K562 (cell line): ENCODE data around the gene ING2. TPM values are rescaled to one million over a fixed set of nuclear protein-coding genes. Genes with fewer than 3 reads are reported as not detected.
A peak's percentile ranks its signal among the peaks of the same experiment; 100 is the strongest.

ENCODE experiments used
- ATF2 ChIP-seq: sonication (generic); formaldehyde crosslinking; IDR thresholded peaks from 2 replicates; pipeline ENCODE4 v1.8.1; 2022; ENCODE audit warnings: missing genetic modification reagents
- BDP1 ChIP-seq: IDR thresholded peaks from 3 replicates; pipeline ENCODE4 v1.6.1; 2011; ENCODE audit not compliant: insufficient read length, insufficient read depth
- BRD4 ChIP-seq: fragments of 200-600 bp; sonication (generic); IDR thresholded peaks from 2 replicates; pipeline ENCODE4 v1.6.1; 2017; ENCODE audit warnings: inconsistent platforms
- CBFB ChIP-seq: sonication (generic); formaldehyde crosslinking; IDR thresholded peaks from 2 replicates; pipeline ENCODE4 v1.4.0; 2020; ENCODE audit warnings: mild to moderate bottlenecking, missing genetic modification reagents
- HMG20A ChIP-seq: fragments of 450-650 bp; formaldehyde crosslinking; conservative IDR thresholded peaks from 2 replicates; pipeline ENCODE4 v1.4.0; 2020; ENCODE audit warnings: mild to moderate bottlenecking, mixed read lengths
- NR0B1 ChIP-seq: fragments of 450-650 bp; IDR thresholded peaks from one replicate; pipeline ENCODE4 v1.6.1; 2018; ENCODE audit warnings: mild to moderate bottlenecking, moderate library complexity; ENCODE audit not compliant: partially characterized antibody
- NR2C1 ChIP-seq, 2 experiments: fragments of 450-650 bp; IDR thresholded peaks; 2 replicates each; pipeline ENCODE4 v1.6.1; 2017; ENCODE audit warnings: mild to moderate bottlenecking in 2 of 2, antibody characterized with exemption in 1 of 2, inconsistent platforms in 1 of 2, missing compliant biosample characterization in 1 of 2, missing genetic modification characterization in 1 of 2
- PBX2 ChIP-seq, 2 experiments: IDR thresholded peaks in 1 of 2; conservative IDR thresholded peaks in 1 of 2; 2 replicates each; pipeline ENCODE4 v1.6.1; 2016; ENCODE audit warnings: low read depth in 2 of 2, mild to moderate bottlenecking in 1 of 2, missing compliant biosample characterization in 1 of 2, missing genetic modification characterization in 1 of 2, moderate library complexity in 1 of 2
- PPARD ChIP-seq: fragments of 250-450 bp; sonication (Bioruptor Pico); IDR thresholded peaks from 2 replicates; pipeline ENCODE4 v1.8.0; 2022; ENCODE audit warnings: inconsistent platforms, mild to moderate bottlenecking, moderate library complexity
- RBFOX2 ChIP-seq: fragments of 200-400 bp; formaldehyde crosslinking; IDR thresholded peaks from 2 replicates; pipeline ENCODE4 v1.6.1; 2017; ENCODE audit warnings: low read depth, mild to moderate bottlenecking, low read length, moderate library complexity
- TCF7L2 ChIP-seq: fragments of 150-350 bp; IDR thresholded peaks from 2 replicates; pipeline ENCODE4 v1.6.1; 2016; ENCODE audit warnings: low read depth, mild to moderate bottlenecking, low read length, moderate library complexity
- THRAP3 ChIP-seq: fragments of 450-650 bp; IDR thresholded peaks from 2 replicates; pipeline ENCODE4 v1.6.1; 2016; ENCODE audit warnings: mild to moderate bottlenecking, inconsistent platforms, borderline replicate concordance
- ZNF134 ChIP-seq: fragments of 250-450 bp; sonication (Bioruptor Pico); conservative IDR thresholded peaks from 2 replicates; pipeline ENCODE4 v1.4.0; 2020
- ZNF23 ChIP-seq: fragments of 250-450 bp; sonication (Bioruptor Pico); IDR thresholded peaks from 2 replicates; pipeline ENCODE4 v1.4.0; 2020; ENCODE audit warnings: mild to moderate bottlenecking
- ZNF253 ChIP-seq: fragments of 250-450 bp; sonication (Bioruptor Pico); conservative IDR thresholded peaks from 2 replicates; pipeline ENCODE4 v1.6.1; 2021; ENCODE audit warnings: mild to moderate bottlenecking
- ZNF311 ChIP-seq: fragments of 250-450 bp; sonication (Bioruptor Pico); IDR thresholded peaks from 2 replicates; pipeline ENCODE4 v1.4.0; 2020; ENCODE audit warnings: mild to moderate bottlenecking, moderate library complexity
- ZNF655 ChIP-seq: fragments of 250-450 bp; sonication (Bioruptor Pico); IDR thresholded peaks from 2 replicates; pipeline ENCODE4 v1.5.0; 2021
- ZNF780A ChIP-seq: fragments of 250-450 bp; sonication (Bioruptor Pico); IDR thresholded peaks from 2 replicates; pipeline ENCODE4 v1.5.0; 2021; ENCODE audit warnings: mild to moderate bottlenecking
- polyA plus RNA-seq, 8 experiments: library from polyadenylated mRNA; depleted of rRNA in 4 of 8; stranded (reverse) in 5 of 8; unstranded in 3 of 8; fragments of >200 nt; fragmentation: Nextera tagmentation in 2 of 8; fragmentation: Illumina TruSeq in 1 of 8; extraction: Ambion mirVana in 2 of 8; extraction: Trizol in 1 of 8; gene quantifications; 2 replicates each; pipeline versions ENCODE4 v1.2.1 to v1.2.3, GENCODE V29; 2011 to 2014; ENCODE audit warnings: inconsistent platforms in 1 of 8, missing spikeins in 1 of 8
- total RNA-seq, 7 experiments: library from RNA; depleted of rRNA in 6 of 7; stranded (reverse); fragments of >200 nt in 6 of 7; fragmentation: Illumina TruSeq in 2 of 7; extraction: Trizol in 2 of 7; gene quantifications; 2 replicates each; pipeline versions ENCODE4 v1.2.1 to v1.2.3, GENCODE V29; 2011 to 2021; ENCODE audit warnings: low replicate concordance in 1 of 7

Gene ING2
- total and polyA plus RNA-seq, 9 of the 15 experiments (the other 6 are each of a cell fraction or from before 2014, with no cell fraction given), result 2.9 to 21.4 (median 12.4) TPM

- TF ChIP-seq BDP1, result no peak
- no peak for TF ChIP-seq PBX2 (CRISPR knock-in tag; IDR thresholded peaks at IDR 0.05; ENCODE audit: low read depth)
- no peak for TF ChIP-seq PBX2 (tag; conservative IDR thresholded peaks at IDR 0.05; ENCODE audit: low read depth)
- peak; percentile 93 for TF ChIP-seq RBFOX2
- TF ChIP-seq ZNF134 (CRISPR knock-in tag), result no peak
- no peak for TF ChIP-seq NR2C1 (IDR thresholded peaks at IDR 0.05)
- TF ChIP-seq NR2C1 (tag; IDR thresholded peaks at IDR 0.05), result no peak
- TF ChIP-seq THRAP3, result no peak
- no peak for TF ChIP-seq ZNF253 (CRISPR knock-in tag)
- no peak for TF ChIP-seq HMG20A (CRISPR knock-in tag)
- TF ChIP-seq ZNF655 (CRISPR knock-in tag), result no peak
- 0 out of 2 replicates have a peak, but pooled peaks have one; percentile 16 for TF ChIP-seq ATF2 (CRISPR knock-in tag)
- no peak for TF ChIP-seq NR0B1
- TF ChIP-seq BRD4, result no peak
- no peak for TF ChIP-seq ZNF780A (CRISPR knock-in tag)
- TF ChIP-seq CBFB (CRISPR knock-in tag), result no peak
- TF ChIP-seq ZNF311 (CRISPR knock-in tag), result no peak
- TF ChIP-seq TCF7L2, result no peak
- no peak for TF ChIP-seq ZNF23 (CRISPR knock-in tag)
- no peak for TF ChIP-seq PPARD (CRISPR knock-in tag)
These were observed 561 bp upstream of the ING2 start (continued) for GRCh38 chr4:183504064-183504929.
